ENCODE data around the gene NUDT22. TPM values are rescaled to one million over a fixed set of nuclear protein-coding genes. Genes with fewer than 3 reads are reported as not detected.
A peak's percentile ranks its signal among the peaks of the same experiment; 100 is the strongest.

NUDT22 gene
- total RNA-seq, 4 donors from 2014 or later: 37.8 to 58.7 (median 48.6) TPM

- H3K27ac ChIP-seq (replicated peaks in 1 of 4): peak overlapping the region; percentile 71 to 81 (median 77)
- intact Hi-C loops (cut with DNase I): no loop called here
- TF ChIP-seq EP300 (IDR thresholded peaks at IDR 0.05) (no peak), POLR2AphosphoS5 (IDR thresholded peaks at IDR 0.05) (no peak), POLR2A (IDR thresholded peaks at IDR 0.05; ENCODE audit: low read depth) (no peak)
- TF ChIP-seq, protein P1, sequence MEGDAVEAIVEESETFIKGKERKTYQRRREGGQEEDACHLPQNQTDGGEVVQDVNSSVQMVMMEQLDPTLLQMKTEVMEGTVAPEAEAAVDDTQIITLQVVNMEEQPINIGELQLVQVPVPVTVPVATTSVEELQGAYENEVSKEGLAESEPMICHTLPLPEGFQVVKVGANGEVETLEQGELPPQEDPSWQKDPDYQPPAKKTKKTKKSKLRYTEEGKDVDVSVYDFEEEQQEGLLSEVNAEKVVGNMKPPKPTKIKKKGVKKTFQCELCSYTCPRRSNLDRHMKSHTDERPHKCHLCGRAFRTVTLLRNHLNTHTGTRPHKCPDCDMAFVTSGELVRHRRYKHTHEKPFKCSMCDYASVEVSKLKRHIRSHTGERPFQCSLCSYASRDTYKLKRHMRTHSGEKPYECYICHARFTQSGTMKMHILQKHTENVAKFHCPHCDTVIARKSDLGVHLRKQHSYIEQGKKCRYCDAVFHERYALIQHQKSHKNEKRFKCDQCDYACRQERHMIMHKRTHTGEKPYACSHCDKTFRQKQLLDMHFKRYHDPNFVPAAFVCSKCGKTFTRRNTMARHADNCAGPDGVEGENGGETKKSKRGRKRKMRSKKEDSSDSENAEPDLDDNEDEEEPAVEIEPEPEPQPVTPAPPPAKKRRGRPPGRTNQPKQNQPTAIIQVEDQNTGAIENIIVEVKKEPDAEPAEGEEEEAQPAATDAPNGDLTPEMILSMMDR (IDR thresholded peaks at IDR 0.05): no peak
- H3K4me3 ChIP-seq: peak overlapping the region; percentile 40 to 56 (median 46)
- H3K27me3 ChIP-seq: no peaks in the 10 kb centered on the region
- peaks cover 13 to 62% (median 48%) of the 10 kb centered on the region in 4 donors for H3K36me3 ChIP-seq
- no peak for DNase-seq (ENCODE audit: extremely low spot score)
- WGBS: 71% methylated on average over 8 of the region's 23 CpGs
- no peaks in the 10 kb centered on the region for H3K9me3 ChIP-seq
- peaks cover 19 to 50% (median 35%) of the 10 kb centered on the region in 4 donors for H3K4me1 ChIP-seq
Measured at GRCh38 chr11:64208086-64208795, 17.8 kb upstream of the NUDT22 start.

DNA sequence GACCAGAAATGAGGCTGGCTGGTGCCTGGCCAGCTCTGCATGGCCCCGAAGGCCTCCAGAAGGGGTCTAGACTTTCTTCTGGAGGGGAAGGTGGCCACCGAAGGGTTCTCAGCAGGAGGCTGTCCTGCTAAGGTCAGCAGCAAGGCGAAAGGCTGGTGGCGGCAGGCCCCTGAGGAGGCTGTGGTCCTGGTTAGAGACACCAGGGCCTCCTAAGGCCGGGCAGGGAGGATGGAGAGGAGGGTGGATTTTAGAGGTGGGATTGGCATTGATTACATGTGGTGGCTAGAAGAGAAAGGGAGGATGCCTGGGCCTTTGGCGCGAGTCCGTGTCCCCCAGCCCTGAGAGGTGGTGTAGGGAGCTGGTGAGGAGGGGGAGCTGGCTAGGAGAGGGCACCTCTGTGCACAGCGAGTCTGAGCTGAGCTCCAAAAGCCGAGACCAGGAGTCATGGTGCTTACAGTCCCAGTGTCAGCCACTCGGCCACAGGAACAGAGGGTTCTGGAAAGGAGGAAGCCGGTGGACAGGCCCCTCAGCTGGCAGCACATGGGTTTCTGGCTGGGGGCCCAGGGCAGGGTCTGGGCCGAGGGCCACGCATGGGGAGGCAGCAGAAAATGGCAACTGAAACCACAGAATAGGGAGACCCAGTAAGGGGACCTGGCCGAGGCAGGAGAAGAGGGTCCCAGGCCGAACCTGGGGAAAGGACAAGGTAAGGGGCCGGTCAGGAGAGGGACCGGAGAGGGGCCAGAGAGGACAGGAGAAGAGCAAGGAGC is 17.1 kb upstream of the NUDT22 start:
- Histone ChIP-seq H3K4me1 (peaks cover 18 to 46% (median 34%) of the 10 kb centered on the region in 4 donors), H3K27me3 (no peaks in the 10 kb centered on the region), H3K9me3 (no peaks in the 10 kb centered on the region), H3K36me3 (peaks cover 6 to 55% (median 40%) of the 10 kb centered on the region in 4 donors), H3K4me3 (no peak overlapping the region), H3K27ac (replicated peaks in 1 of 4) (peak overlapping the region in 3 of 4 donors; percentile 71 to 81 (median 78))
- DNase-seq (ENCODE audit: extremely low spot score): no peak
- intact Hi-C loops (cut with DNase I): no loop called here
- WGBS: 77% methylated on average over 18 of the region's 18 CpGs
- TF ChIP-seq EP300 (IDR thresholded peaks at IDR 0.05) (no peak), POLR2AphosphoS5 (IDR thresholded peaks at IDR 0.05) (no peak), POLR2A (IDR thresholded peaks at IDR 0.05; ENCODE audit: low read depth) (no peak)
- TF ChIP-seq, protein P1 (IDR thresholded peaks at IDR 0.05): no peak

DNA sequence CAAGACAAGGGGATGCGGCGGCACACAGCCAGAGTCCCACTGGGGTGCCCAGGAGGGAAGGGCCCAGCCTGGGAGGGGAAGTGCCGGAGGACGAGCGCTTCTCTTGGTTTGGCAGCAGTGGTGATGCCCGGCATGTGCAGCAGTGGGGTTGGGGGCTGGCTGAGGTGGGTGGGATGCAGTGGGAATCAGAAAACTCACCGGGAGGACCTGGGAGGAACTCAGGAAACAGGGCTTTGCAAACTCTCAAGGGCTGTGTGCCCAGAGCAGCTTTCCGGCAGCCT is 16.6 kb upstream of the NUDT22 start:
- Histone ChIP-seq H3K9me3 (no peaks in the 10 kb centered on the region), H3K27me3 (no peaks in the 10 kb centered on the region), H3K4me1 (peaks cover 13 to 41% (median 28%) of the 10 kb centered on the region in 4 donors), H3K4me3 (no peak overlapping the region), H3K36me3 (peaks cover 4 to 49% (median 37%) of the 10 kb centered on the region in 4 donors), H3K27ac (replicated peaks in 1 of 4) (no peak overlapping the region)
- 91% methylated on average over 7 of the region's 8 CpGs for WGBS
- TF ChIP-seq EP300 (IDR thresholded peaks at IDR 0.05) (no peak), POLR2A (IDR thresholded peaks at IDR 0.05; ENCODE audit: low read depth) (no peak), POLR2AphosphoS5 (IDR thresholded peaks at IDR 0.05) (no peak)
- intact Hi-C loops (cut with DNase I): no loop called here
- no peak for DNase-seq (ENCODE audit: extremely low spot score)

- WGBS: 89% methylated on average over 23 of the region's 24 CpGs
- Histone ChIP-seq H3K27ac (replicated peaks in 1 of 4) (no peak overlapping the region), H3K4me1 (peaks cover 9 to 32% (median 21%) of the 10 kb centered on the region in 4 donors), H3K27me3 (no peaks in the 10 kb centered on the region), H3K36me3 (peaks cover 3 to 42% (median 31%) of the 10 kb centered on the region in 4 donors), H3K9me3 (no peaks in the 10 kb centered on the region), H3K4me3 (no peak overlapping the region)
- no peak for TF ChIP-seq EP300 (IDR thresholded peaks at IDR 0.05)
- TF ChIP-seq POLR2AphosphoS5 (IDR thresholded peaks at IDR 0.05): no peak
- no peak for TF ChIP-seq POLR2A (IDR thresholded peaks at IDR 0.05; ENCODE audit: low read depth)
- intact Hi-C loops (cut with DNase I): no loop called here
- no peak for DNase-seq (ENCODE audit: extremely low spot score)
Measured at GRCh38 chr11:64210301-64211020, 15.6 kb upstream of the NUDT22 start.

- DNase-seq (ENCODE audit: extremely low spot score): no peak
- no peak overlapping the region for H3K27ac ChIP-seq (replicated peaks in 1 of 4)
- H3K4me1 ChIP-seq: peaks cover 9 to 26% (median 21%) of the 10 kb centered on the region in 4 donors
- peaks cover 0 to 33% (median 23%) of the 10 kb centered on the region in 4 donors for H3K36me3 ChIP-seq
- H3K9me3 ChIP-seq: no peaks in the 10 kb centered on the region
- TF ChIP-seq, protein P1 (IDR thresholded peaks at IDR 0.05): no peak
- TF ChIP-seq POLR2A (IDR thresholded peaks at IDR 0.05; ENCODE audit: low read depth): no peak
- TF ChIP-seq EP300 (IDR thresholded peaks at IDR 0.05): no peak
- TF ChIP-seq POLR2AphosphoS5 (IDR thresholded peaks at IDR 0.05): no peak
- H3K4me3 ChIP-seq: no peak overlapping the region
- no peaks in the 10 kb centered on the region for H3K27me3 ChIP-seq
- intact Hi-C loops (cut with DNase I): no loop called here
- WGBS: 91% methylated on average over 19 of the region's 30 CpGs
Measured at GRCh38 chr11:64211181-64211872, 14.7 kb upstream of the NUDT22 start.
